Ishikawa (cell line): ENCODE results near the gene PNMA8A.
A peak's percentile ranks its signal among the peaks of the same experiment; 100 is the strongest.

Source experiments
- CEBPB ChIP-seq: IDR thresholded peaks from 2 replicates; pipeline ENCODE4 v1.6.1; 2012
- EP300 ChIP-seq: IDR thresholded peaks from 2 replicates; pipeline ENCODE4 v1.6.1; 2012; ENCODE audit warnings: borderline replicate concordance
- FOXM1 ChIP-seq: IDR thresholded peaks from 2 replicates; pipeline ENCODE4 v1.6.1; 2012; ENCODE audit warnings: low read depth, borderline replicate concordance
- NFIC ChIP-seq: IDR thresholded peaks from 2 replicates; pipeline ENCODE4 v1.6.1; 2012
- RAD21 ChIP-seq: IDR thresholded peaks from 2 replicates; pipeline ENCODE4 v1.6.1; 2012; ENCODE audit warnings: low read depth
- REST ChIP-seq: IDR thresholded peaks from 2 replicates; pipeline ENCODE4 v1.6.1; 2012; ENCODE audit warnings: low read depth, mild to moderate bottlenecking

- TF ChIP-seq EP300 (no peak), FOXM1 (no peak), RAD21 (peak; percentile 92), NFIC (no peak), REST (no peak), CEBPB (no peak)
Observed at GRCh38 chr19:46513461-46514236, 42.3 kb upstream of the PNMA8A start.
